GM12872 (cell line): Measurements from ENCODE around the gene C3orf22.

Experiments
- TF ChIP-seq, protein P1 (sequence below): IDR thresholded peaks from 3 replicates; pipeline ENCODE4 v1.5.1; 2011; ENCODE audit warnings: low read depth, mild to moderate bottlenecking, low read length, moderate library complexity; ENCODE audit not compliant: insufficient read depth

The C3orf22 gene

DNA sequence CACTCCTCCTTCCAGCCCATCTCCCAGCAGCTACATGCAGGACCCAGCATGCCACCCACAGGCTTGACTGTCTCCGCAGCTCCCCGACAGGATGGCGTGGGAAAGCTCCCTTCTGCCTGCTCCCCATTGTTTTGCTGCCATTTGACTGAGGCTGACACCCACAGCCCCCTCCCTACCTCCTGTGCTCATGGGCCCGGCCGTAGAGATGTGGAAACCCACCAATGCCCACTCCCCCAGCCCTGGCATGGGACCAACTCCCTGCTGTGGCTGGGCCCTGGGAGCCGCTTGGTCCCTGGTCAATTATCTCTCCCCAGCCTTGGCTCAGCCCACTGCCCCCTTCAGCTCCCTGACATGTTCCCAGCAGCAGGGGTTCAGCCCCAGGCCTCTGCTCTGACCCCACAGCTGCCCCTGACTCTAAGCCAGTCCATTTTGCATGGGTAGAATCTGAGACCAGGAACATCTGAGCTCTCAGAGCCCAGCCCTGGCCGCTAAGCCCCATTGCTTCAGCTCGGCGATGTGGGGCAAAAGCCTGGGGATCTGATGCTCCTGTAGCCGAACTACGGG lies 8.2 kb downstream of the C3orf22 start:
- TF ChIP-seq, protein P1, sequence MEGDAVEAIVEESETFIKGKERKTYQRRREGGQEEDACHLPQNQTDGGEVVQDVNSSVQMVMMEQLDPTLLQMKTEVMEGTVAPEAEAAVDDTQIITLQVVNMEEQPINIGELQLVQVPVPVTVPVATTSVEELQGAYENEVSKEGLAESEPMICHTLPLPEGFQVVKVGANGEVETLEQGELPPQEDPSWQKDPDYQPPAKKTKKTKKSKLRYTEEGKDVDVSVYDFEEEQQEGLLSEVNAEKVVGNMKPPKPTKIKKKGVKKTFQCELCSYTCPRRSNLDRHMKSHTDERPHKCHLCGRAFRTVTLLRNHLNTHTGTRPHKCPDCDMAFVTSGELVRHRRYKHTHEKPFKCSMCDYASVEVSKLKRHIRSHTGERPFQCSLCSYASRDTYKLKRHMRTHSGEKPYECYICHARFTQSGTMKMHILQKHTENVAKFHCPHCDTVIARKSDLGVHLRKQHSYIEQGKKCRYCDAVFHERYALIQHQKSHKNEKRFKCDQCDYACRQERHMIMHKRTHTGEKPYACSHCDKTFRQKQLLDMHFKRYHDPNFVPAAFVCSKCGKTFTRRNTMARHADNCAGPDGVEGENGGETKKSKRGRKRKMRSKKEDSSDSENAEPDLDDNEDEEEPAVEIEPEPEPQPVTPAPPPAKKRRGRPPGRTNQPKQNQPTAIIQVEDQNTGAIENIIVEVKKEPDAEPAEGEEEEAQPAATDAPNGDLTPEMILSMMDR: no peak

- TF ChIP-seq, protein P1: no peak
Observed at GRCh38 chr3:126549861-126550487, 8.8 kb downstream of the C3orf22 start.

GRCh38 chr3:126548556-126549466 lies 9.9 kb downstream of the C3orf22 start:
- TF ChIP-seq, protein P1: no peak

- TF ChIP-seq, protein P1: no peak
Observed at GRCh38 chr3:126547721-126548120, 11.0 kb downstream of the C3orf22 start.

DNA sequence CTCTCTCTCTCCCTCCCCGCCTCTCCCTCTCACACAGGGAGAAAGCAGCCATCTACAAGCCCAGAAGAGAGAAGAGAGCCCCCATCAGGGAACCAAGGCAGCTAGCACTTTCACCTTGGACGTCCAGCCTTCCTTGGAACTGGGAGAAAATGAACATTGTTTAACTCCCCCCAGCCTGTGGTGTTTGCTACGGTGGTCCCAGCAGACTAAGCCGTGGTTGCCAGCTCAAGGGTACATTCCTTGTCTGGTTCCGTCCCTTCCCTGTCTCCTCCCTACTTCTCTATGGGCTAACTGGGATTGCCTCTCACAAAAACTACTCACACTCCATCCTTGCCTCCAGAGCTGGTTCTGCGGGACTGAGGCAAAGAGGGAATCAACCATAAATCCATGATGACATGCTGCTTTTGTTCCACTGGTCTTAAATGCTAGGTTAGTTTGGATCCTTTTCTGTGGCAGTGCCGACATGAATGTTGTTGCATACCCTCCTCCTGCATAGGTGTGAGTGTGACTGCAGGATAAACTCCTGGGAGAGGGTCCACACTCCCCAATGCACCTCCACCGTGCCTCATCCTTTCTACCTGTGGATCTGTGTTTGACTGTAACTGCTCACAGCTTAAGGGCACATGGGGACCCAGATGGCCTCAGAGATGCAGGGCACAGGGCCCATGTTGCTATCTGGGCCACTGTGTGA lies 12.0 kb downstream of the C3orf22 start:
- TF ChIP-seq, protein P1: no peak

GRCh38 chr3:126546013-126546412 lies 12.7 kb downstream of the C3orf22 start:
- TF ChIP-seq, protein P1: no peak

DNA sequence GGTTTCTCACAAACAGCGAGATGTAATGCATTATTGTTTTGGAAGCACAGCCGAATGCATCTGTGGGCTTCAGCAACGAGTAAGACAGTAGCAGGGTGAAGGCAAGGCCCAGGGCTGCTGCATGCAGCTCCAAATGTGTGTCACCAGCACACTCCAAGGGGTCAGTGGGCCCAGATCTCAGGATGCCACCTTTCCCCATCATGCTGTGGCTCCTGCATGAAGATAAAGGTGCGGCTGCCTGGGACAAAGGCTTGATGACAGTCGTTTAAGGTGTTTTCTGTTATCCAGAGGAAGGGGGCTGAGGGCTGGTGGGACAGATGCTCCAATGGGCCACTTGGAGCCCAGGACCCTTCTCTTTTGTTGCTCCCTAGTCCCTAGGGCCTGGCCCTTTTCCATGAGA lies 13.2 kb downstream of the C3orf22 start:
- TF ChIP-seq, protein P1: no peak
